OCI-M2 (cell line): Measurements from ENCODE around the gene TCERG1L.
"Not testable (repeated sequence)": the region's sequence is repeated elsewhere in the genome, so short reads cannot be mapped to it uniquely, and the experiment has no call there.

Experiments used
- DNase-seq: peaks from one replicate; lab custom pipeline; 2025; ENCODE audit not compliant: unreplicated experiment; lab: John Stamatoyannopoulos, UW

TCERG1L gene

GRCh38 chr10:131113165-131113564 lies 198.4 kb downstream of the TCERG1L start:
- no peak for DNase-seq

- DNase-seq = no peak
These were observed 198.8 kb downstream of the TCERG1L start for GRCh38 chr10:131112691-131113090.

GRCh38 chr10:131111471-131112080 lies 199.9 kb downstream of the TCERG1L start:
- DNase-seq = no peak

GRCh38 chr10:131111007-131111406 lies 200.5 kb downstream of the TCERG1L start:
- DNase-seq = no peak

GRCh38 chr10:131110241-131110783 lies 201.2 kb downstream of the TCERG1L start:
- no peak for DNase-seq

- no peak for DNase-seq
These were observed 201.8 kb downstream of the TCERG1L start for GRCh38 chr10:131109726-131110125.

GRCh38 chr10:131109291-131109690 lies 202.2 kb downstream of the TCERG1L start:
- DNase-seq = no peak

- no peak for DNase-seq
These were observed 203.6 kb downstream of the TCERG1L start for GRCh38 chr10:131107970-131108369.

- DNase-seq = no peak
These were observed 208.8 kb downstream of the TCERG1L start for GRCh38 chr10:131102676-131103075.

- DNase-seq = no peak
These were observed 209.4 kb downstream of the TCERG1L start for GRCh38 chr10:131102147-131102546.

GRCh38 chr10:131100418-131101410 lies 210.8 kb downstream of the TCERG1L start:
- DNase-seq = not testable (repeated sequence)

- DNase-seq = no peak
These were observed 212.3 kb downstream of the TCERG1L start for GRCh38 chr10:131099028-131099726.

GRCh38 chr10:131098416-131098952 lies 213.0 kb downstream of the TCERG1L start:
- DNase-seq = no peak

GRCh38 chr10:131096031-131096430 lies 215.5 kb downstream of the TCERG1L start:
- no peak for DNase-seq

- no peak for DNase-seq
These were observed 216.3 kb downstream of the TCERG1L start for GRCh38 chr10:131095313-131095580.

- DNase-seq = no peak
These were observed 216.8 kb downstream of the TCERG1L start for GRCh38 chr10:131094527-131095312.

GRCh38 chr10:131093795-131094366 lies 217.6 kb downstream of the TCERG1L start:
- no peak for DNase-seq

- no peak for DNase-seq
These were observed 218.2 kb downstream of the TCERG1L start for GRCh38 chr10:131093346-131093745.

GRCh38 chr10:131092876-131093275 lies 218.6 kb downstream of the TCERG1L start:
- DNase-seq = no peak

- DNase-seq = no peak
These were observed 219.1 kb downstream of the TCERG1L start for GRCh38 chr10:131092386-131092785.
